Thyroid gland (tissue), 4 donors: ENCODE data around the gene RHBDL1. TPM values are rescaled to one million over a fixed set of nuclear protein-coding genes. Genes with fewer than 3 reads are reported as not detected.
"Not testable (repeated sequence)": the region's sequence is repeated elsewhere in the genome, so short reads cannot be mapped to it uniquely, and the experiment has no call there.

Experiments used
- DNase-seq, 2 donors: peaks; one replicate each; pipeline ENCODE4 v3.0.0-alpha.2; 2019
- H3K27ac ChIP-seq, 3 donors: fragments of 200-600 bp; sonication (generic); 1 replicate in 2 of 3; 2 replicates in 1 of 3; pipeline ENCODE4 v1.5.1; 2016 to 2019; ENCODE audit warnings: mild to moderate bottlenecking in 1 of 3, moderate library complexity in 1 of 3
- H3K27me3 ChIP-seq: fragments of 200-600 bp; sonication (generic); one replicate; pipeline ENCODE4 v1.5.1; 2019
- H3K36me3 ChIP-seq, 2 donors: fragments of 200-600 bp; sonication (generic); one replicate each; pipeline ENCODE4 v1.5.1; 2016 to 2019
- H3K4me1 ChIP-seq, 2 donors: fragments of 200-600 bp; sonication (generic); one replicate each; pipeline ENCODE4 v1.5.1; 2017 to 2019
- H3K4me3 ChIP-seq, 3 donors: fragments of 200-600 bp; sonication (generic); replicated peaks in 1 of 3; 1 replicate in 2 of 3; 2 replicates in 1 of 3; pipeline ENCODE4 v1.5.1; 2016; ENCODE audit warnings: mild to moderate bottlenecking in 1 of 3
- H3K9me3 ChIP-seq: fragments of 200-600 bp; sonication (generic); one replicate; pipeline ENCODE4 v1.5.1; 2017
- CTCF ChIP-seq, 6 experiments: fragments of 200-600 bp in 3 of 6; fragments of 450-650 bp in 3 of 6; sonication (generic) in 3 of 6; IDR thresholded peaks; one replicate each; pipeline ENCODE4 v1.5.1; 2016 to 2019; ENCODE audit warnings: antibody characterized with exemption in 6 of 6, mild to moderate bottlenecking in 2 of 6, inconsistent platforms in 1 of 6, moderate library complexity in 1 of 6
- POLR2A ChIP-seq, 2 donors: fragments of 450-650 bp; IDR thresholded peaks; one replicate each; pipeline ENCODE4 v1.6.1; 2017; ENCODE audit warnings: antibody characterized with exemption in 2 of 2, mild to moderate bottlenecking in 2 of 2, moderate library complexity in 1 of 2
- WGBS, 2 donors: methylation state at CpG; one replicate each; pipeline ENCODE4 v1.1.5; 2017; 5-methylcytosine and 5-hydroxymethylcytosine counted together
- intact Hi-C: fragments of 100-400 bp; cut with DNase I; formaldehyde crosslinking; loops from one replicate; pipeline ENCODE4 v1.15.1; 2023
- total RNA-seq, 4 donors: library from RNA; depleted of rRNA; stranded (reverse); fragments of >200 nt; gene quantifications; one replicate each; pipeline ENCODE4 v1.2.3, GENCODE V29; 2016

Gene RHBDL1
- total RNA-seq, 4 donors from 2014 or later = 0.27 to 0.63 (median 0.56) TPM; not detected in 1

- Histone ChIP-seq H3K36me3 (peaks cover 18 to 20% of the 10 kb centered on the region in 2 donors), H3K9me3 (no peaks in the 10 kb centered on the region), H3K27ac (no peak overlapping the region), H3K4me3 (no peak overlapping the region), H3K4me1 (peaks cover 33 to 58% of the 10 kb centered on the region in 2 donors), H3K27me3 (no peaks in the 10 kb centered on the region)
- DNase-seq = peak; percentile 37 to 41
- intact Hi-C loops = no loop called here
- WGBS, 2 donors = 89 to 100% methylated on average over 3 to 5 of the region's 10 CpGs
- TF ChIP-seq CTCF (IDR thresholded peaks at IDR 0.05) (peak in 1 of 6 experiments; percentile 19), POLR2A (IDR thresholded peaks at IDR 0.05) (no peak)
Observed at GRCh38 chr16:685967-686366, 10.5 kb downstream of the RHBDL1 start.

- Histone ChIP-seq H3K27ac (no peak overlapping the region), H3K36me3 (peaks cover 16 to 20% of the 10 kb centered on the region in 2 donors), H3K9me3 (no peaks in the 10 kb centered on the region), H3K4me1 (peaks cover 27 to 51% of the 10 kb centered on the region in 2 donors), H3K4me3 (no peak overlapping the region), H3K27me3 (no peaks in the 10 kb centered on the region)
- DNase-seq = no peak
- intact Hi-C loops = no loop called here
- 94 to 96% methylated on average over 24 to 44 of the region's 51 CpGs for WGBS, 2 donors
- TF ChIP-seq CTCF (IDR thresholded peaks at IDR 0.05) (no peak), POLR2A (IDR thresholded peaks at IDR 0.05) (no peak)
Observed at GRCh38 chr16:686459-687260, 11.2 kb downstream of the RHBDL1 start.

DNA sequence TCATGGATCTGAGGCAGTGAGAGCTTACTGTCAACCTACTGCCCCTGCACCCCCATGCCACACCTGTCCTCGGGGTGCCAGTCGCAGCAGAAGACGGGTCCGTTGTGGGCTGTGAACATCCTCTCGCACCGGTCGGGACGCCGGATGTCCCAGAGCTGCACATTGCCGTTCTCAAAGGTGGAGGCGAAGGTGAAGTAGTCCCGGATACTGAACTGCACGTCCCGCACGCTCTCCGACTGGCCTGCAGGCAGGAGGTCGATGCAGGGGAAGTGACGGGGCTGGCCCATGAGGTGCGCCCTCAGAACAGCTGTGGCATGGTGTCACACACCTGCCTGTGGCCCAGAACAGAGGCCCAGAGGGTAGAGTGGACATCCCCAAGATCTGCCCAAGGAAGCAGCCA, 12.0 kb downstream of the RHBDL1 start:
- intact Hi-C loops = no loop called here
- DNase-seq = no peak

GRCh38 chr16:689175-689897, 13.9 kb downstream of the RHBDL1 start:
- Histone ChIP-seq H3K9me3 (no peaks in the 10 kb centered on the region), H3K4me1 (peaks cover 21 to 36% of the 10 kb centered on the region in 2 donors), H3K4me3 (peak overlapping the region; percentile 26 to 92 (median 84)), H3K27me3 (no peaks in the 10 kb centered on the region), H3K36me3 (peaks cover 4 to 7% of the 10 kb centered on the region in 2 donors), H3K27ac (peak overlapping the region in 2 of 3 donors; percentile 64 to 65)
- intact Hi-C loops = no loop called here
- TF ChIP-seq POLR2A (IDR thresholded peaks at IDR 0.05) (no peak), CTCF (IDR thresholded peaks at IDR 0.05) (no peak)
- WGBS, 2 donors = 87 to 91% methylated on average over 22 of the region's 26 CpGs
- no peak for DNase-seq

More for the DNA sequence above, 12.0 kb downstream of the RHBDL1 start:
- no peak overlapping the region for H3K27ac ChIP-seq
- H3K4me3 ChIP-seq = no peak overlapping the region
- TF ChIP-seq POLR2A (IDR thresholded peaks at IDR 0.05) (no peak), CTCF (IDR thresholded peaks at IDR 0.05) (no peak)
- no peaks in the 10 kb centered on the region for H3K27me3 ChIP-seq
- WGBS, 2 donors = 91 to 95% methylated on average over 16 to 19 of the region's 19 CpGs
- H3K9me3 ChIP-seq = no peaks in the 10 kb centered on the region
- peaks cover 27 to 43% of the 10 kb centered on the region in 2 donors for H3K4me1 ChIP-seq
- H3K36me3 ChIP-seq = peaks cover 8 to 11% of the 10 kb centered on the region in 2 donors

DNA sequence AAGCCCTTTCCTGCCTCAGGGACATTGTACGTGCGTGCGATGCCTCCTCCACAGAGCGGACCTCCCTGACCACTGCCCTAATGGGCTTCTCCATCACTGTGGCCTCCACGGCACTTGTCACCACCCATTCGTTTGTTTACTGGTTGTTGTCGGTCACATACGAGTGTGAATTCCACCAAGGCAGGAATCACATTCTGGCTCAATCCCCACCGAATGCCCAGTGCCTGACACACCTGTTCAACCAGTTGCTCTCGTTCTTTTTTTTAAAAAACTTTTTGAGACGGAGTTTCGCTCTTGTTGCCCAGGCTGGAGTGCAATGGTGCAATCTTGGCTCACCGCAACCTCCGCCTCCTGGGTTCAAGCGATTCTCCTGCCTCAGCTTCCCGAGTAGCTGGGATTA, 15.8 kb downstream of the RHBDL1 start:
- H3K27me3 ChIP-seq, H3K27ac ChIP-seq, DNase-seq, H3K4me3 ChIP-seq, intact Hi-C loops, H3K9me3 ChIP-seq, H3K36me3 ChIP-seq: not testable (repeated sequence)
- 88 to 90% methylated on average over 16 of the region's 16 CpGs for WGBS, 2 donors
- peaks cover 28 to 40% of the 10 kb centered on the region in 2 donors for H3K4me1 ChIP-seq
